PC-9 (cell line): ENCODE results near the gene EIF2AK3. TPM values are rescaled to one million over a fixed set of nuclear protein-coding genes. Genes with fewer than 3 reads are reported as not detected.

ENCODE experiments used
- BruUV-seq: library from RNA; stranded (reverse); fragments of 400-500 nt; replicated peaks from 2 replicates; lab custom pipeline; 2021; lab: Mats Ljungman, UMichigan
- CTCF ChIA-PET: fragments of 300-600 bp; sonication (Branson Sonifier 250); formaldehyde crosslinking; loops from one replicate; lab custom pipeline; 2022; ENCODE audit warnings: antibody characterized with exemption; lab: Charles Lee
- POLR2A ChIA-PET: fragments of 300-600 bp; sonication (Branson Sonifier 250); formaldehyde crosslinking; loops from one replicate; lab custom pipeline; 2022; ENCODE audit warnings: antibody characterized with exemption; ENCODE audit not compliant: unreplicated experiment; lab: Charles Lee
- DNase-seq, 2 experiments: peaks; one replicate each; pipeline versions ENCODE4 v3.0.0 to v3.0.0-alpha.2; 2015 to 2022; ENCODE audit warnings: mixed read lengths in 1 of 2
- H2AFZ ChIP-seq: fragments of 200-600 bp; sonication (generic); 2 replicates; pipeline ENCODE4 v1.8.1; 2017; ENCODE audit warnings: antibody characterized with exemption
- H3F3A ChIP-seq: fragments of 200-600 bp; sonication (generic); 2 replicates; pipeline ENCODE4 v1.8.1; 2017; ENCODE audit warnings: antibody characterized with exemption, mild to moderate bottlenecking, low read depth; ENCODE audit not compliant: insufficient read depth
- H3K27ac ChIP-seq: fragments of 200-600 bp; sonication (generic); 2 replicates; pipeline ENCODE4 v1.6.1; 2016; ENCODE audit warnings: mixed run types
- H3K27me3 ChIP-seq: fragments of 200-600 bp; sonication (generic); 2 replicates; pipeline ENCODE4 v1.6.1; 2016; ENCODE audit warnings: low read depth, mixed run types; ENCODE audit not compliant: insufficient read depth
- H3K36me3 ChIP-seq: fragments of 200-600 bp; sonication (generic); 2 replicates; pipeline ENCODE4 v1.6.1; 2016; ENCODE audit warnings: low read depth, mixed run types
- H3K4me1 ChIP-seq: fragments of 200-600 bp; sonication (generic); replicated peaks from 2 replicates; pipeline ENCODE4 v1.6.1; 2016; ENCODE audit warnings: mixed run types; ENCODE audit not compliant: insufficient read depth
- H3K4me2 ChIP-seq: fragments of 200-600 bp; sonication (generic); 2 replicates; pipeline ENCODE4 v1.6.1; 2017; ENCODE audit warnings: mixed run types
- H3K4me3 ChIP-seq: fragments of 200-600 bp; sonication (generic); 2 replicates; pipeline ENCODE4 v1.6.1; 2016; ENCODE audit warnings: mixed run types
- H3K79me2 ChIP-seq: fragments of 200-600 bp; sonication (generic); 2 replicates; pipeline ENCODE4 v1.6.1; 2017; ENCODE audit warnings: low read depth, mixed run types
- H3K9me2 ChIP-seq: fragments of 200-600 bp; sonication (generic); 2 replicates; pipeline ENCODE4 v1.8.1; 2017; ENCODE audit warnings: mild to moderate bottlenecking; ENCODE audit not compliant: insufficient read depth
- H3K9me3 ChIP-seq: fragments of 200-600 bp; sonication (generic); 2 replicates; pipeline ENCODE4 v1.8.1; 2016; ENCODE audit warnings: low read depth; ENCODE audit not compliant: insufficient read depth
- H4K20me1 ChIP-seq: fragments of 200-600 bp; sonication (generic); 2 replicates; pipeline ENCODE4 v1.8.1; 2017; ENCODE audit not compliant: insufficient read depth
- EZH2 ChIP-seq: fragments of 200-600 bp; sonication (generic); IDR thresholded peaks from 2 replicates; pipeline ENCODE4 v1.8.0; 2017; ENCODE audit warnings: antibody characterized with exemption, low read depth
- intact Hi-C: fragments of 100-400 bp; cut with micrococcal nuclease; formaldehyde crosslinking; loops from one replicate; pipeline ENCODE4 v1.10.0; 2022; ENCODE audit not compliant: unreplicated experiment
- total RNA-seq: library from RNA; stranded (reverse); gene quantifications from 2 replicates; pipeline ENCODE4 v1.2.3, GENCODE V29; 2021
- TF ChIP-seq, protein P1 (sequence below): fragments of 200-600 bp; sonication (generic); conservative IDR thresholded peaks from 2 replicates; pipeline ENCODE4 v1.6.1; 2017; ENCODE audit warnings: mixed run types, antibody characterized with exemption, mild to moderate bottlenecking, moderate library complexity

EIF2AK3 gene
- total RNA-seq, 1 experiment from 2014 or later = 8.8 TPM

- no peaks in the 10 kb centered on the region for H3K9me3 ChIP-seq
- no peak overlapping the region for H3K27ac ChIP-seq
- H3K79me2 ChIP-seq = peaks cover 13% of the 10 kb centered on the region
- no peaks in the 10 kb centered on the region for H3K36me3 ChIP-seq
- BruUV-seq = no TSS peak
- H3K27me3 ChIP-seq = no peaks in the 10 kb centered on the region
- peaks cover 22% of the 10 kb centered on the region for H3F3A ChIP-seq
- intact Hi-C loops = no loop called here
- ChIA-PET POLR2A (no interaction called here), CTCF (no interaction called here)
- TF ChIP-seq, protein P1, sequence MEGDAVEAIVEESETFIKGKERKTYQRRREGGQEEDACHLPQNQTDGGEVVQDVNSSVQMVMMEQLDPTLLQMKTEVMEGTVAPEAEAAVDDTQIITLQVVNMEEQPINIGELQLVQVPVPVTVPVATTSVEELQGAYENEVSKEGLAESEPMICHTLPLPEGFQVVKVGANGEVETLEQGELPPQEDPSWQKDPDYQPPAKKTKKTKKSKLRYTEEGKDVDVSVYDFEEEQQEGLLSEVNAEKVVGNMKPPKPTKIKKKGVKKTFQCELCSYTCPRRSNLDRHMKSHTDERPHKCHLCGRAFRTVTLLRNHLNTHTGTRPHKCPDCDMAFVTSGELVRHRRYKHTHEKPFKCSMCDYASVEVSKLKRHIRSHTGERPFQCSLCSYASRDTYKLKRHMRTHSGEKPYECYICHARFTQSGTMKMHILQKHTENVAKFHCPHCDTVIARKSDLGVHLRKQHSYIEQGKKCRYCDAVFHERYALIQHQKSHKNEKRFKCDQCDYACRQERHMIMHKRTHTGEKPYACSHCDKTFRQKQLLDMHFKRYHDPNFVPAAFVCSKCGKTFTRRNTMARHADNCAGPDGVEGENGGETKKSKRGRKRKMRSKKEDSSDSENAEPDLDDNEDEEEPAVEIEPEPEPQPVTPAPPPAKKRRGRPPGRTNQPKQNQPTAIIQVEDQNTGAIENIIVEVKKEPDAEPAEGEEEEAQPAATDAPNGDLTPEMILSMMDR = no peak
- TF ChIP-seq EZH2 = no peak
- DNase-seq = no peak
- H3K4me2 ChIP-seq = no peak overlapping the region
- H3K4me3 ChIP-seq = no peak overlapping the region
- no peak overlapping the region for H2AFZ ChIP-seq
- no peaks in the 10 kb centered on the region; the same call in 1 of the 2 replicates for H3K9me2 ChIP-seq
- H3K4me1 ChIP-seq = peaks cover 24% of the 10 kb centered on the region
- no peaks in the 10 kb centered on the region for H4K20me1 ChIP-seq
These were observed 24.1 kb downstream of the EIF2AK3 start for GRCh38 chr2:88603146-88603545.

GRCh38 chr2:88602022-88602421 lies 25.2 kb downstream of the EIF2AK3 start:
- Histone ChIP-seq H3K4me1 (peaks cover 23% of the 10 kb centered on the region), H3K9me3 (no peaks in the 10 kb centered on the region), H3K27me3 (no peaks in the 10 kb centered on the region), H3K36me3 (no peaks in the 10 kb centered on the region), H3K79me2 (peaks cover 16% of the 10 kb centered on the region), H3F3A (peaks cover 22% of the 10 kb centered on the region), H3K4me3 (no peak overlapping the region), H3K9me2 (no peaks in the 10 kb centered on the region; the same call in 1 of the 2 replicates), H4K20me1 (no peaks in the 10 kb centered on the region), H3K27ac (no peak overlapping the region), H2AFZ (no peak overlapping the region), H3K4me2 (no peak overlapping the region)
- ChIA-PET CTCF (no interaction called here), POLR2A (no interaction called here)
- intact Hi-C loops = no loop called here
- BruUV-seq = no TSS peak
- TF ChIP-seq, protein P1 = no peak
- TF ChIP-seq EZH2 = no peak
- no peak for DNase-seq

GRCh38 chr2:88601286-88601685 lies 26.0 kb downstream of the EIF2AK3 start:
- Histone ChIP-seq H3K27ac (no peak overlapping the region; the same call in 1 of the 2 replicates), H3K4me1 (peaks cover 23% of the 10 kb centered on the region), H3K9me3 (no peaks in the 10 kb centered on the region), H3K79me2 (peaks cover 16% of the 10 kb centered on the region), H3K27me3 (no peaks in the 10 kb centered on the region), H3K9me2 (no peaks in the 10 kb centered on the region; the same call in 1 of the 2 replicates), H3K36me3 (no peaks in the 10 kb centered on the region), H4K20me1 (no peaks in the 10 kb centered on the region), H3K4me2 (no peak overlapping the region), H2AFZ (no peak overlapping the region), H3K4me3 (no peak overlapping the region), H3F3A (peaks cover 22% of the 10 kb centered on the region)
- intact Hi-C loops = loop anchor here (2.0 kb wide), 1 partner anchor 26 kb away; the partner anchor contains the start of gene EIF2AK3
- BruUV-seq = no TSS peak
- POLR2A ChIA-PET = no interaction called here
- CTCF ChIA-PET = no interaction called here
- TF ChIP-seq, protein P1 = no peak
- TF ChIP-seq EZH2 = no peak
- no peak for DNase-seq
